Measurements from ENCODE around the gene ACSL6. TPM values are rescaled to one million over a fixed set of nuclear protein-coding genes. Genes with fewer than 3 reads are reported as not detected.

ACSL6 gene
- total RNA-seq, 1 donor from 2014 or later = not detected

- no peak overlapping the region for H3K4me3 Mint-ChIP-seq (ENCODE audit: unreplicated experiment)
- TF ChIP-seq CTCF (IDR thresholded peaks at IDR 0.05) = no peak
- no peak for DNase-seq (ENCODE audit: extremely low spot score, unreplicated experiment)
- H3K9me3 Mint-ChIP-seq (ENCODE audit: unreplicated experiment) = no peaks in the 10 kb centered on the region
- no peak overlapping the region for H3K27ac Mint-ChIP-seq (ENCODE audit: unreplicated experiment)
- H3K4me1 Mint-ChIP-seq (ENCODE audit: unreplicated experiment) = no peaks in the 10 kb centered on the region
- H3K27me3 Mint-ChIP-seq (ENCODE audit: unreplicated experiment) = peaks cover 10% of the 10 kb centered on the region
- no peaks in the 10 kb centered on the region for H3K36me3 Mint-ChIP-seq (ENCODE audit: unreplicated experiment)
Observed at GRCh38 chr5:131994533-131995226, 16.8 kb downstream of the ACSL6 start.

- Mint-ChIP-seq H3K4me3 (ENCODE audit: unreplicated experiment) (no peak overlapping the region), H3K4me1 (ENCODE audit: unreplicated experiment) (no peaks in the 10 kb centered on the region), H3K9me3 (ENCODE audit: unreplicated experiment) (no peaks in the 10 kb centered on the region), H3K36me3 (ENCODE audit: unreplicated experiment) (no peaks in the 10 kb centered on the region), H3K27me3 (ENCODE audit: unreplicated experiment) (peaks cover 10% of the 10 kb centered on the region), H3K27ac (ENCODE audit: unreplicated experiment) (no peak overlapping the region)
- no peak for DNase-seq (ENCODE audit: extremely low spot score, unreplicated experiment)
- TF ChIP-seq CTCF (IDR thresholded peaks at IDR 0.05) = no peak
Observed at GRCh38 chr5:131994090-131994489, 17.4 kb downstream of the ACSL6 start.

- no peak for TF ChIP-seq CTCF (IDR thresholded peaks at IDR 0.05)
- Mint-ChIP-seq H3K9me3 (ENCODE audit: unreplicated experiment) (no peaks in the 10 kb centered on the region), H3K27ac (ENCODE audit: unreplicated experiment) (no peak overlapping the region), H3K36me3 (ENCODE audit: unreplicated experiment) (no peaks in the 10 kb centered on the region), H3K4me1 (ENCODE audit: unreplicated experiment) (no peaks in the 10 kb centered on the region), H3K27me3 (ENCODE audit: unreplicated experiment) (peaks cover 10% of the 10 kb centered on the region), H3K4me3 (ENCODE audit: unreplicated experiment) (no peak overlapping the region)
- DNase-seq (ENCODE audit: extremely low spot score, unreplicated experiment) = no peak
Observed at GRCh38 chr5:131993676-131994075, 17.8 kb downstream of the ACSL6 start.

- Mint-ChIP-seq H3K27me3 (ENCODE audit: unreplicated experiment) (peaks cover 10% of the 10 kb centered on the region), H3K9me3 (ENCODE audit: unreplicated experiment) (no peaks in the 10 kb centered on the region), H3K4me3 (ENCODE audit: unreplicated experiment) (no peak overlapping the region), H3K4me1 (ENCODE audit: unreplicated experiment) (no peaks in the 10 kb centered on the region), H3K36me3 (ENCODE audit: unreplicated experiment) (no peaks in the 10 kb centered on the region), H3K27ac (ENCODE audit: unreplicated experiment) (no peak overlapping the region)
- no peak for TF ChIP-seq CTCF (IDR thresholded peaks at IDR 0.05)
- DNase-seq (ENCODE audit: extremely low spot score, unreplicated experiment) = no peak
Observed at GRCh38 chr5:131992370-131992769, 19.1 kb downstream of the ACSL6 start.

- H3K4me3 Mint-ChIP-seq (ENCODE audit: unreplicated experiment) = no peak overlapping the region
- no peak for TF ChIP-seq CTCF (IDR thresholded peaks at IDR 0.05)
Observed at GRCh38 chr5:131991593-131992324, 19.7 kb downstream of the ACSL6 start.

More at GRCh38 chr5:131991593-131992324, 19.7 kb downstream of the ACSL6 start:
- Mint-ChIP-seq H3K4me1 (ENCODE audit: unreplicated experiment) (no peaks in the 10 kb centered on the region), H3K9me3 (ENCODE audit: unreplicated experiment) (no peaks in the 10 kb centered on the region), H3K27ac (ENCODE audit: unreplicated experiment) (no peak overlapping the region), H3K27me3 (ENCODE audit: unreplicated experiment) (peaks cover 10% of the 10 kb centered on the region), H3K36me3 (ENCODE audit: unreplicated experiment) (no peaks in the 10 kb centered on the region)
- DNase-seq (ENCODE audit: extremely low spot score, unreplicated experiment) = no peak

All from osteocyte (in vitro differentiated cells).